NCI-H187 (cell line): Measurements from ENCODE around the gene NR1D2.
"Not testable (repeated sequence)": the region's sequence is repeated elsewhere in the genome, so short reads cannot be mapped to it uniquely, and the experiment has no call there.

Source experiments
- DNase-seq, 2 experiments: peaks; one replicate each; lab custom pipeline; 2025; lab: John Stamatoyannopoulos, UW

NR1D2 gene

GRCh38 chr3:23944861-23945662, at the start of gene NR1D2:
Gene NR1D2, plus strand, starts transcription at chr3:23945286. Its CDS starts 293 bp downstream, at chr3:23945579.
- peak; percentile 10 to 33 for DNase-seq

GRCh38 chr3:23900744-23901143, 44.3 kb upstream of the NR1D2 start:
- DNase-seq: no peak

- no peak for DNase-seq
These were observed 40.5 kb upstream of the NR1D2 start for GRCh38 chr3:23904545-23904944.

GRCh38 chr3:23909341-23909740, 35.7 kb upstream of the NR1D2 start:
- no peak for DNase-seq

GRCh38 chr3:23911397-23911796, 33.7 kb upstream of the NR1D2 start:
- no peak for DNase-seq

- not testable (repeated sequence) for DNase-seq
These were observed 32.8 kb upstream of the NR1D2 start for GRCh38 chr3:23912335-23912734.

GRCh38 chr3:23913182-23913581, 31.9 kb upstream of the NR1D2 start:
- DNase-seq: no peak

GRCh38 chr3:23913873-23914743, 31.0 kb upstream of the NR1D2 start:
- DNase-seq: no peak

GRCh38 chr3:23915537-23916108, 29.5 kb upstream of the NR1D2 start:
- DNase-seq: no peak

GRCh38 chr3:23916152-23916885, 28.8 kb upstream of the NR1D2 start:
- DNase-seq: no peak

GRCh38 chr3:23916886-23917678, 28.0 kb upstream of the NR1D2 start, which contains the start of the genes NKIRAS1 and RPL15:
Gene NKIRAS1, minus strand, starts transcription at chr3:23916990. Its CDS starts 6,086 bp downstream, at chr3:23910904.
Gene RPL15, plus strand, starts transcription at chr3:23917132. Its CDS starts 728 bp downstream, at chr3:23917860.
- peak; percentile 58 to 84 for DNase-seq

- peak in 1 of 2 experiments; percentile 7 for DNase-seq
These were observed 27.3 kb upstream of the NR1D2 start for GRCh38 chr3:23917679-23918303.

GRCh38 chr3:23918331-23918730, 26.8 kb upstream of the NR1D2 start:
- not testable (repeated sequence) for DNase-seq

GRCh38 chr3:23919628-23920027, 25.5 kb upstream of the NR1D2 start:
- DNase-seq: no peak

GRCh38 chr3:23920151-23920655, 24.9 kb upstream of the NR1D2 start:
- DNase-seq: no peak

GRCh38 chr3:23921052-23921511, 24.0 kb upstream of the NR1D2 start:
- no peak for DNase-seq

GRCh38 chr3:23923786-23924185, 21.3 kb upstream of the NR1D2 start:
- DNase-seq: no peak

GRCh38 chr3:23926246-23926645, 18.8 kb upstream of the NR1D2 start:
- no peak for DNase-seq

- no peak for DNase-seq
These were observed 18.4 kb upstream of the NR1D2 start for GRCh38 chr3:23926736-23927135.

- no peak for DNase-seq
These were observed 16.6 kb upstream of the NR1D2 start for GRCh38 chr3:23928524-23928923.
